HG03565 (cell line): ENCODE results near the gene UBE2D4.

ENCODE experiments used
- ATAC-seq: cut with Tn5 transposase; IDR thresholded peaks from one replicate; pipeline ENCODE4 v1.9.1; 2021; ENCODE audit warnings: mild to moderate bottlenecking, moderate library complexity; ENCODE audit not compliant: unreplicated experiment

UBE2D4 gene

GRCh38 chr7:43906331-43907010 is 19.8 kb upstream of the UBE2D4 start, which contains the start of gene URGCP:
URGCP (minus strand) TSS chr7:43906596; CDS start chr7:43906575, 21 bp downstream.
- peak; percentile 66 for ATAC-seq

GRCh38 chr7:43914795-43915194 is 11.4 kb upstream of the UBE2D4 start:
- ATAC-seq = no peak

- no peak for ATAC-seq
These were observed 10.3 kb upstream of the UBE2D4 start for GRCh38 chr7:43915907-43916306.

- ATAC-seq = no peak
These were observed 4.8 kb upstream of the UBE2D4 start for GRCh38 chr7:43921423-43921822.

- no peak for ATAC-seq
These were observed 3.5 kb upstream of the UBE2D4 start for GRCh38 chr7:43922726-43923125.

GRCh38 chr7:43926798-43927123 is 525 bp downstream of the UBE2D4 start:
- no peak for ATAC-seq

GRCh38 chr7:43927810-43928209 is 1.6 kb downstream of the UBE2D4 start:
- no peak for ATAC-seq

GRCh38 chr7:43929529-43930457 is 3.6 kb downstream of the UBE2D4 start:
- ATAC-seq = no peak

GRCh38 chr7:43931346-43931745 is 5.1 kb downstream of the UBE2D4 start:
- ATAC-seq = no peak

- no peak for ATAC-seq
These were observed 7.8 kb downstream of the UBE2D4 start for GRCh38 chr7:43933902-43934560.

- no peak for ATAC-seq
These were observed 11.2 kb downstream of the UBE2D4 start for GRCh38 chr7:43937444-43937843.

- ATAC-seq = no peak
These were observed 12.8 kb downstream of the UBE2D4 start for GRCh38 chr7:43938892-43939482.

GRCh38 chr7:43942250-43942649 is 16.0 kb downstream of the UBE2D4 start:
- no peak for ATAC-seq

GRCh38 chr7:43942997-43943396 is 16.8 kb downstream of the UBE2D4 start:
- no peak for ATAC-seq

GRCh38 chr7:43943417-43944187 is 17.4 kb downstream of the UBE2D4 start:
- ATAC-seq = no peak

GRCh38 chr7:43944286-43944685 is 18.1 kb downstream of the UBE2D4 start:
- no peak for ATAC-seq

- ATAC-seq = no peak
These were observed 25.8 kb downstream of the UBE2D4 start for GRCh38 chr7:43952028-43952427.

GRCh38 chr7:43953071-43953470 is 26.8 kb downstream of the UBE2D4 start:
- no peak for ATAC-seq

GRCh38 chr7:43954524-43955228 is 28.4 kb downstream of the UBE2D4 start:
- ATAC-seq = no peak

- ATAC-seq = no peak
These were observed 29.8 kb downstream of the UBE2D4 start for GRCh38 chr7:43956027-43956426.
